Esophagus mucosa (tissue), 1 donor: Measurements from ENCODE around the gene UQCC5. TPM values are rescaled to one million over a fixed set of nuclear protein-coding genes. Genes with fewer than 3 reads are reported as not detected.

Experiments
- ATAC-seq: fragments of 200-7000 bp; cut with Tn5 transposase; one replicate; pipeline ENCODE4 v1.9.1; 2020
- total RNA-seq: library from RNA; stranded (reverse); gene quantifications from one replicate; pipeline ENCODE4 v1.2.4, GENCODE V29; 2023
- donor health status: DM: yes; HTN: yes; CAD: no.

UQCC5 gene
- total RNA-seq, 1 donor from 2014 or later, result 17.6 TPM

DNA sequence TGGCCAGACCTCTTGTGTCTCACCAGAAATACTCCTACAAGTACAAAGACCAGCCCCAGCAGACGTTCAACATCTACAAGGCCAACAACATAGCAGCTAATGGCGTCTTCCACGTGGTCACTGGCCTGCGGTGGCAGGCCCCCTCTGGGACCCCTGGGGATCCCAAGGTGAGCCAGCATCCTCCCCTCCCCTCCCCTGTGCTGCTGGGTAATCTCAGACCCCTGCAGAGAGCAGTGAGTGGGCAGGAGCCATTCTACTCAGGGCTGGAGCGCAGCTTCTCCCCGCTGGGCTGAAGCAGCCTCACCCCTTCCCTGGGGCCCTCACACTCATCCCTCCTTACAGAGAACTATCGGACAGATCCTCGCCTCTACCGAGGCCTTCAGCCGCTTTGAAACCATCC, 31.4 kb upstream of the UQCC5 start:
- no peak for ATAC-seq

GRCh38 chr3:52506266-52506966, 30.0 kb upstream of the UQCC5 start:
- ATAC-seq, result no peak

GRCh38 chr3:52507359-52507758, 29.0 kb upstream of the UQCC5 start:
- peak; percentile 36 for ATAC-seq

GRCh38 chr3:52509753-52510328, 26.6 kb upstream of the UQCC5 start:
- ATAC-seq, result no peak

DNA sequence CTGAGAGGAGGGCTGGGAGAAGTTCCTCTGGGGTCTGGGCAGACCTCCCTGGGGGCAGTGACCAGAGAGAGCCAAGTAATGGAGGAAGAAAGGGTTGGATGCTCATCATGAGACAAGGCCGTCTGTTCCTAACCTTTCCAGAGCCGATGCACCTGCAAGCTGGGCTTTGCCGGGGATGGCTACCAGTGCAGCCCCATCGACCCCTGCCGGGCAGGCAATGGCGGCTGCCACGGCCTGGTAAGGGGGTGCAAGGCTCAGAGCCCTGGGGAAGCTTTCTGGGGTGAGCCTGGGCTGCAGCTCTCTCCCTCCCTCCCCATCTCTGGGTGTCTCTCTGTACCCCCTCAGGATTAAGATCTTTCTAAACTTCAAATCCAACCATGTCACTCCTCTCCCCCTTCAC, 24.9 kb upstream of the UQCC5 start:
- ATAC-seq, result no peak

GRCh38 chr3:52512105-52512504, 24.3 kb upstream of the UQCC5 start:
- ATAC-seq, result no peak

DNA sequence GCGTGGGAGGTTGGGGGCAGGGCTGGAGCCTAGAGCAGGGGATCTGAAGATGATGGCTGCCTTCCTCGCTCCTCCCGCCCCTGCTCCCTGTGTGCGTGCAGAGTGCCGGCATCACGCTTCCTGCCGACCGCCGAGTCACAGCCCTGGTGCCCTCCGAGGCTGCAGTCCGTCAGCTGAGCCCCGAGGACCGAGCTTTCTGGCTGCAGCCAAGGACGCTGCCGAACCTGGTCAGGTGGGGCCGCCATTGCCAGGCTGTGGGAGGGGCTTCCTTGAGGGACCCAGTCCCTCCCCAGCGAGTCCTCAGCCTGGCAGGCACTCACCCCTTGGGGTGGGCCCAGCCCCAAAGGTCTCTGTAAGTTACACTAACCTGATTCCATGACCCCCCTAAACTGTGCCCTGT, 23.7 kb upstream of the UQCC5 start:
- ATAC-seq, result no peak

- no peak for ATAC-seq
These were observed 23.1 kb upstream of the UQCC5 start for GRCh38 chr3:52513281-52513680.

GRCh38 chr3:52514576-52514975, 21.8 kb upstream of the UQCC5 start:
- ATAC-seq, result no peak

DNA sequence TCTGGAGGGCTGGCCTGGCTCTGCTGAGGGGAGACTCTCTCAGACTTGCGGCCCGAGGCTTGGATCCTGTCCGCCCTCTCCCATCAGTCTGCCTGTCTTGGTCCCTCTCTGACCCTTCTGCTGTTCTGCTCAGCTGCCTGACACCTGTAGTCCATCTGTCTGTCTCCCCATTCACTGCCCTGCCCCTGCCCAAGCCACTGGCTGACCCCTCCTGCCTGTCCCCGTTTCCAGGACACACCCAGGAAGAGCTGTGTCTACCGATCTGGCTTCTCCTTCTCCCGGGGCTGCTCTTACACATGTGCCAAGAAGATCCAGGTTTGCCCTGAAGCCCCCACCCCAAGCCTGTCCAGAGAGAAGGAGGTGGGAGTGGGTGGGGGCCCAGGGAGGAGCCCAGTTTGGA, 21.2 kb upstream of the UQCC5 start:
- no peak for ATAC-seq

DNA sequence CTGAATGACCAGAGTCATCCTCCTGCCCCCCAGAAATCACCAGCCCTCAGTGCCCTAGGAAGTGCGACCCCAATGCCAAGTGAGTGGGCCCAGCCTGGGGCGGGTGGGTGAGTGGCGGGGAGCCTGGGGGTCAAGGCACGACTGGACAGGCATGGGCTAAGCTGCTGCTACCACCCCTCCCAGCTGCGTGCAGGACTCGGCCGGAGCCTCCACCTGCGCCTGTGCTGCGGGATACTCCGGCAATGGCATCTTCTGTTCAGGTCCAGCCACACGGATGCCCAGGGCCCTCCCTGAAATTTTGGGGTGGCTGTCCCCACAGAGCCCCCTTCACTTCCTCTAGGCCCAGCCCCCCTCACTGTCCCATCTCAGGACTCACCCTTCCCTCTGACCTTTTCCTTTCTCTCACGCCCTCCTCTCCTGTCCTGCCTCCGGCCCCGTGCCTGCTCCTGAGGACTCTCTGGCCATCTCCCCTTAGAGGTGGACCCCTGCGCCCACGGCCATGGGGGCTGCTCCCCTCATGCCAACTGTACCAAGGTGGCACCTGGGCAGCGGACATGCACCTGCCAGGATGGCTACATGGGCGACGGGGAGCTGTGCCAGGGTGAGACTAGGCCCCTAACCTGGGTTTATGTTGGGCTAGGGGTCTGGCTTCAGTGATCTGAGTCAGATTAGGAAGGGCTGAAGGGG, 19.8 kb upstream of the UQCC5 start:
- no peak for ATAC-seq

DNA sequence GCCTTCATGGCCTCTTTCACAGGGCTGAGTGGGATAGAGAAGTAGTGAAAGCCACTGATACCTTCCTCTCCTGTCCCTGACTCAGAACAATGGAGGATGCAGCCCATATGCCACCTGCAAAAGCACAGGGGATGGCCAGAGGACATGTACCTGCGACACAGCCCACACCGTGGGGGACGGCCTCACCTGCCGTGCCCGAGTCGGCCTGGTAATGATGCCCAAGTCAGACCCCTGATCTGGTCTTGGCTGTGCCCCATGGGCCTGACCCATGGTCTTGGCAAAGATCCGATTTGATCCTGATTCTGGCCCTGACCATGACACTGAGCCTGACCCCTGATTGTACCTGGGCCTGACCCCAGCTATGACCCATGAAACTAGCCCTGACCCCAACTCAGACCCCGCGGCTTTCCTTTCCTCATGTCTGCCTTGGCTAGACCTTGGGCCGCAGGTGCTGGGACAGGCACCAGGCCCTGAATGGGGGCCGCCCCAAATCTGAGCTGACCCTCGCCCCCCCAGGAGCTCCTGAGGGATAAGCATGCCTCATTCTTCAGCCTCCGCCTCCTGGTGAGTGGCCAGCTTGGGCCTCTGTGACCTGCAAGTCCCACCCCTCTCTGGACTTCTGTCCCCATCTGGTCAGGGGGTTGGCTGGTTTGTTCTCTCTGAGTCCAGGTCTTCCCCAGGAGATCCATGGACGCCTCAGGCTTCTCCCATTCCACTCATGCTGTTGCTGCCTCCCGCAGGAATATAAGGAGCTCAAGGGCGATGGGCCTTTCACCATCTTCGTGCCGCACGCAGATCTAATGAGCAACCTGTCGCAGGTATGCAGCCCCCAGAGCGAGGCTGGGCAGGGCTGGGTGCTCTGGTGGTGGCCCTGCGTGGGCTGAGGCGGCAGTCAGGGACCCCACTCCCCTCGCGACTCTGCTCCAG, 18.3 kb upstream of the UQCC5 start:
- no peak for ATAC-seq

DNA sequence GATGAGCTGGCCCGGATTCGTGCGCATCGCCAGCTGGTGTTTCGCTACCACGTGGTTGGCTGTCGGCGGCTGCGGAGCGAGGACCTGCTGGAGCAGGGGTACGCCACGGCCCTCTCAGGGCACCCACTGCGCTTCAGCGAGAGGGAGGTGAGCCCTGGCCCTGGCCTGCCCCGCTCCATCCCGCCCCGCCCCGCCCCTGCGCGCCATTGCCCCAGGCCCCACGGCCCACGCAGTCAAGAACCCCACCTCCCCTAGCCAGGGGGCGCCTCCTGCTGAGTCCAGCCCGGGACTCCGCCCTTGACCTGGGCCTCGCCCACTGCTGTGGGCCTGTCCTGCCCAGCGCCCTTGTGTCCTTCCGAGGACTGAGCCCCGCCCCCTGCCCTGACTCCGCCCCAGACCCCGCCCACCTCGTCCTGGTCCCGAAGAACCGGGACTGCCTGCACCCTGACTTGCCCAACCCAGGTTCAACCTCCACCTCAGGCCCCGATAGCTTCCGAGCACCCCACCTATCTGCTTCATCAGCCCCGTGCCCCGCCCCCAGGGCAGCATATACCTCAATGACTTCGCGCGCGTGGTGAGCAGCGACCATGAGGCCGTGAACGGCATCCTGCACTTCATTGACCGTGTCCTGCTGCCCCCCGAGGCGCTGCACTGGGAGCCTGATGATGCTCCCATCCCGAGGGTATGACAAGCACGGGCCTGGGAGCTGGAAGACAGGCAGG, 17.5 kb upstream of the UQCC5 start:
- peak; percentile 27 for ATAC-seq

DNA sequence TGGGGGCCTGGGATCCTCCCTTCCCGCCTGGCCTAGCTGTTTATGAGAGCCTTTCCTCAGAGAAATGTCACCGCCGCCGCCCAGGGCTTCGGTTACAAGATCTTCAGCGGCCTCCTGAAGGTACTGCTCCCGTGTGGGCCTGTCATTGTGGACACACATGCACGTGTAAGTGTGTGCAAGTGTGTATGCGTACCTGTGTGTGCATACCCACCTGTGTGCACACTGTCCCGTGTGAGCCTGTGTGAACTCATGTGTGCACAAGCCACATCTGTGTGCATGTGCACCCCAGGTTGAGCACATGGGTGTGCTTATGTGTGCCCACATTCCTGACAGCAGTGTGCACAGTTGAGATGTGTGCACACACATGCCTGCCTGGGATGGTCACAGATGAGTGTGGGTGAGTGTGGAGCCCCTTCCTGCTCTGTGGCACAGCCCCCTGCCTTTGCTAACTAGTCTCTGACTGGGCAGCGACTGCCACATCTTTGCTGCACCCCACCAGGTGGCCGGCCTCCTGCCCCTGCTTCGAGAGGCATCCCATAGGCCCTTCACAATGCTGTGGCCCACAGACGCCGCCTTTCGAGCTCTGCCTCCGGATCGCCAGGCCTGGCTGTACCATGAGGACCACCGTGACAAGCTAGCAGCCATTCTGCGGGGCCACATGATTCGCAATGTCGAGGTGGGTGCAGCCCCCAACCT, 16.8 kb upstream of the UQCC5 start:
- ATAC-seq, result no peak

DNA sequence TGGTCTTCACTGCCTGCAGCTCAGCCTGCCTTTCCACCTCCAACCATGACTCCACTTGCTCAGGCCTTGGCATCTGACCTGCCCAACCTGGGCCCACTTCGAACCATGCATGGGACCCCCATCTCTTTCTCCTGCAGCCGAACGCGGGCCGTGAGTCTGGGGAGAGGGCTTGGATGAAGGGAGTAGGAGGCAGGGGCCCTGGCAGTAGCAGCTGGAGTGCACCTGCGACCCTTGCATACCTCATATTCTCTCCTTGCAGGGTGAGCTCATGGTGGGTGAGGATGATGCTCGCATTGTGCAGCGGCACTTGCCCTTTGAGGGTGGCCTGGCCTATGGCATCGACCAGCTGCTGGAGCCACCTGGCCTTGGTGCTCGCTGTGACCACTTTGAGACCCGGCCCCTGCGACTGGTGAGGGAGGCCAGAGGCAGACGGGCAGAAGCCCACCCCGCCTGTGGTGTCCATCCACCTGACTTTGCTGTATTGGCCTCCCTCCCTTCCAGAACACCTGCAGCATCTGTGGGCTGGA, 16.2 kb upstream of the UQCC5 start:
- ATAC-seq, result no peak

- no peak for ATAC-seq
These were observed 15.5 kb upstream of the UQCC5 start for GRCh38 chr3:52520716-52521487.

DNA sequence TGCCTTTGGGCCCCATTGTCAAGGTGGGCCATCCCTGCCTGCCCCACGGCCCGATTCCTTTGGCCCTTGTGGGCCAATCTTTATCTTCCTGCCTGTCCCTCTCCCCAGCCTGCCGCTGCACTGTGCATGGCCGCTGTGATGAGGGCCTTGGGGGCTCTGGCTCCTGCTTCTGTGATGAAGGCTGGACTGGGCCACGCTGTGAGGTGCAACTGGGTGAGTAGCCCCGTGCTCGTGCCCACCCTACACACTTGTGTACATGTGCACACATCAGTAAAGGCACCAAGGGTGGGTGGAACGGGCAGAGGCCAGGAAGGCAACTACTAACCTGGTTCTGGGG, 14.9 kb upstream of the UQCC5 start:
- no peak for ATAC-seq

- ATAC-seq, result no peak
These were observed 14.3 kb upstream of the UQCC5 start for GRCh38 chr3:52521881-52522650.

DNA sequence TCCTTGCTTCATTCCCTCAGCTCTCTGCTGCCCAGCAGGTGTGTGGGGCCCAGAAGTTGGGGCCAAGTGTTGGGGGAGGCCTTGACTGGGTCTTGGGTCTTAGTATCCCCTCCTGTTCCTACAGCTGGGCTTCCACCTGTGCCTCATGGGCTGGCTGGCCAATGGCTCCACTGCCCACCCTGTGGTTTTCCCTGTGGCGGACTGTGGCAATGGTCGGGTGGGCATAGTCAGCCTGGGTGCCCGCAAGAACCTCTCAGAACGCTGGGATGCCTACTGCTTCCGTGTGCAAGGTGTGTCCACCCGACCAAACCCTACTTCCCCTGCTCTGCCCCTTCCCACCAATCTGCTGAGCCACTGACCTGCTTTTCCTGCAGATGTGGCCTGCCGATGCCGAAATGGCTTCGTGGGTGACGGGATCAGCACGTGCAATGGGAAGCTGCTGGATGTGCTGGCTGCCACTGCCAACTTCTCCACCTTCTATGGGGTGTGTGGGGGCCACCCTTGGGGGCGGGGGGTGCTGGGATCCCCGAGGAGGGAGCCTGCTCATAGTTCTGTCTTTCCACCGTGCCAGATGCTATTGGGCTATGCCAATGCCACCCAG, 13.7 kb upstream of the UQCC5 start:
- no peak for ATAC-seq
